NCI-H128 (cell line): ENCODE data around the gene C21orf91.
"Not testable (repeated sequence)": the region's sequence is repeated elsewhere in the genome, so short reads cannot be mapped to it uniquely, and the experiment has no call there.

Experiments
- DNase-seq: peaks from one replicate; lab custom pipeline; 2025; ENCODE audit not compliant: unreplicated experiment; lab: John Stamatoyannopoulos, UW

C21orf91 gene

GRCh38 chr21:17779980-17780379, 39.2 kb downstream of the C21orf91 start:
- no peak for DNase-seq

GRCh38 chr21:17779496-17779895, 39.7 kb downstream of the C21orf91 start:
- no peak for DNase-seq

- no peak for DNase-seq
These were observed 41.9 kb downstream of the C21orf91 start for GRCh38 chr21:17777072-17777765.

- DNase-seq = no peak
These were observed 43.6 kb downstream of the C21orf91 start for GRCh38 chr21:17775431-17776126.

- not testable (repeated sequence) for DNase-seq
These were observed 44.1 kb downstream of the C21orf91 start for GRCh38 chr21:17775021-17775420.

- no peak for DNase-seq
These were observed 49.7 kb downstream of the C21orf91 start for GRCh38 chr21:17769447-17769845.

- no peak for DNase-seq
These were observed 50.2 kb downstream of the C21orf91 start for GRCh38 chr21:17768840-17769446.

GRCh38 chr21:17765207-17765606, 53.9 kb downstream of the C21orf91 start:
- no peak for DNase-seq

GRCh38 chr21:17763288-17764037, 55.7 kb downstream of the C21orf91 start:
- DNase-seq = no peak

GRCh38 chr21:17759511-17760178, 59.5 kb downstream of the C21orf91 start:
- no peak for DNase-seq

- no peak for DNase-seq
These were observed 60.5 kb downstream of the C21orf91 start for GRCh38 chr21:17758683-17759082.

GRCh38 chr21:17757671-17758070, 61.5 kb downstream of the C21orf91 start:
- DNase-seq = no peak

- DNase-seq = no peak
These were observed 65.4 kb downstream of the C21orf91 start for GRCh38 chr21:17753736-17754135.

GRCh38 chr21:17752171-17752570, 67.0 kb downstream of the C21orf91 start:
- no peak for DNase-seq

- DNase-seq = no peak
These were observed 72.2 kb downstream of the C21orf91 start for GRCh38 chr21:17746920-17747319.

- DNase-seq = no peak
These were observed 74.1 kb downstream of the C21orf91 start for GRCh38 chr21:17745086-17745485.

GRCh38 chr21:17742940-17743592, 76.1 kb downstream of the C21orf91 start:
- DNase-seq = no peak

- DNase-seq = no peak
These were observed 77.0 kb downstream of the C21orf91 start for GRCh38 chr21:17742181-17742580.
